ENCODE measurements around the gene RMND1.
"Not testable (repeated sequence)": the region's sequence is repeated elsewhere in the genome, so short reads cannot be mapped to it uniquely, and the experiment has no call there.

The RMND1 gene

GRCh38 chr6:151387175-151387970 lies 64.6 kb downstream of the RMND1 start:
- no peak for FAIRE-seq
- no peak for DNase-seq (ENCODE audit: low spot score)

GRCh38 chr6:151385177-151385576 lies 66.7 kb downstream of the RMND1 start:
- FAIRE-seq (no peak), DNase-seq (ENCODE audit: low spot score) (no peak)

GRCh38 chr6:151384151-151384550 lies 67.8 kb downstream of the RMND1 start:
- DNase-seq (ENCODE audit: low spot score) (no peak), FAIRE-seq (no peak)

GRCh38 chr6:151382631-151383030 lies 69.3 kb downstream of the RMND1 start:
- FAIRE-seq: not testable (repeated sequence)

GRCh38 chr6:151381722-151382121 lies 70.2 kb downstream of the RMND1 start:
- FAIRE-seq (no peak), DNase-seq (ENCODE audit: low spot score) (no peak)

More at GRCh38 chr6:151382631-151383030, 69.3 kb downstream of the RMND1 start:
- DNase-seq (ENCODE audit: low spot score): not testable (repeated sequence)

- DNase-seq (ENCODE audit: low spot score): no peak
- FAIRE-seq: no peak
Measured at GRCh38 chr6:151380848-151381205, 71.1 kb downstream of the RMND1 start.

- DNase-seq (ENCODE audit: low spot score) (no peak), FAIRE-seq (no peak)
Measured at GRCh38 chr6:151379933-151380847, 71.7 kb downstream of the RMND1 start.

GRCh38 chr6:151377095-151377494 lies 74.8 kb downstream of the RMND1 start:
- DNase-seq (ENCODE audit: low spot score) (no peak), FAIRE-seq (no peak)

GRCh38 chr6:151376440-151376839 lies 75.5 kb downstream of the RMND1 start:
- DNase-seq (ENCODE audit: low spot score): no peak
- FAIRE-seq: no peak

- DNase-seq (ENCODE audit: low spot score): no peak
- no peak for FAIRE-seq
Measured at GRCh38 chr6:151375833-151376232, 76.1 kb downstream of the RMND1 start.

GRCh38 chr6:151374036-151374683 lies 77.8 kb downstream of the RMND1 start:
- DNase-seq (ENCODE audit: low spot score) (no peak), FAIRE-seq (no peak)

GRCh38 chr6:151372164-151372563 lies 79.8 kb downstream of the RMND1 start:
- no peak for FAIRE-seq
- no peak for DNase-seq (ENCODE audit: low spot score)

GRCh38 chr6:151370509-151371078 lies 81.3 kb downstream of the RMND1 start:
- DNase-seq (ENCODE audit: low spot score): no peak
- FAIRE-seq: no peak

- no peak for DNase-seq (ENCODE audit: low spot score)
- no peak for FAIRE-seq
Measured at GRCh38 chr6:151365233-151365632, 86.7 kb downstream of the RMND1 start.

GRCh38 chr6:151359486-151359885 lies 92.4 kb downstream of the RMND1 start:
- FAIRE-seq (no peak), DNase-seq (ENCODE audit: low spot score) (no peak)

- DNase-seq (ENCODE audit: low spot score): no peak
- no peak for FAIRE-seq
Measured at GRCh38 chr6:151358475-151358874, 93.5 kb downstream of the RMND1 start.

GRCh38 chr6:151357758-151358436 lies 94.0 kb downstream of the RMND1 start:
- FAIRE-seq: no peak

GRCh38 chr6:151356983-151357382 lies 94.9 kb downstream of the RMND1 start:
- FAIRE-seq; DNase-seq (ENCODE audit: low spot score): not testable (repeated sequence)

More at GRCh38 chr6:151357758-151358436, 94.0 kb downstream of the RMND1 start:
- DNase-seq (ENCODE audit: low spot score): no peak

Measured in urothelium cell line (cell line).